ENCODE measurements around the gene ABCC5.

ABCC5 gene

GRCh38 chr3:183968666-183969245, 48.9 kb downstream of the ABCC5 start:
- DNase-seq: no peak

- no peak for DNase-seq
Measured at GRCh38 chr3:183967693-183968092, 50.0 kb downstream of the ABCC5 start.

- no peak for DNase-seq
Measured at GRCh38 chr3:183966361-183966791, 51.3 kb downstream of the ABCC5 start.

GRCh38 chr3:183962807-183963206, 54.9 kb downstream of the ABCC5 start:
- DNase-seq: no peak

- DNase-seq: no peak
Measured at GRCh38 chr3:183959214-183959613, 58.5 kb downstream of the ABCC5 start.

GRCh38 chr3:183958775-183959174, 58.9 kb downstream of the ABCC5 start:
- DNase-seq: no peak

GRCh38 chr3:183958226-183958625, 59.5 kb downstream of the ABCC5 start:
- no peak for DNase-seq

- no peak for DNase-seq
Measured at GRCh38 chr3:183954875-183955274, 62.8 kb downstream of the ABCC5 start.

- DNase-seq: no peak
Measured at GRCh38 chr3:183953471-183954070, 64.1 kb downstream of the ABCC5 start.

GRCh38 chr3:183951459-183951858, 66.2 kb downstream of the ABCC5 start:
- no peak for DNase-seq

GRCh38 chr3:183949690-183950089, 68.0 kb downstream of the ABCC5 start:
- no peak for DNase-seq

GRCh38 chr3:183946037-183946436, 71.6 kb downstream of the ABCC5 start:
- no peak for DNase-seq

GRCh38 chr3:183944775-183945174, 72.9 kb downstream of the ABCC5 start:
- DNase-seq: no peak

GRCh38 chr3:183943739-183944138, 73.9 kb downstream of the ABCC5 start:
- no peak for DNase-seq

GRCh38 chr3:183941216-183941615, 76.5 kb downstream of the ABCC5 start:
- no peak for DNase-seq

- no peak for DNase-seq
Measured at GRCh38 chr3:183937601-183938286, 79.9 kb downstream of the ABCC5 start.

GRCh38 chr3:183933160-183933559, 84.5 kb downstream of the ABCC5 start:
- no peak for DNase-seq

- no peak for DNase-seq
Measured at GRCh38 chr3:183931881-183932280, 85.8 kb downstream of the ABCC5 start.

- no peak for DNase-seq
Measured at GRCh38 chr3:183930086-183930485, 87.6 kb downstream of the ABCC5 start.

GRCh38 chr3:183927059-183927458, 90.6 kb downstream of the ABCC5 start:
- DNase-seq: no peak

- DNase-seq: no peak
Measured at GRCh38 chr3:183924956-183925355, 92.7 kb downstream of the ABCC5 start.

GRCh38 chr3:183924543-183924942, 93.1 kb downstream of the ABCC5 start:
- DNase-seq: no peak

GRCh38 chr3:183922421-183922820, 95.3 kb downstream of the ABCC5 start:
- DNase-seq: no peak

GRCh38 chr3:183921096-183921495, 96.6 kb downstream of the ABCC5 start:
- no peak for DNase-seq

GRCh38 chr3:183920416-183920815, 97.3 kb downstream of the ABCC5 start:
- DNase-seq: no peak
